Breast epithelium (tissue), 4 donors: Measurements from ENCODE around the gene SLC11A1. TPM values are rescaled to one million over a fixed set of nuclear protein-coding genes. Genes with fewer than 3 reads are reported as not detected.
A peak's percentile ranks its signal among the peaks of the same experiment; 100 is the strongest.

Experiments
- DNase-seq, 2 donors: peaks; one replicate each; pipeline ENCODE4 v3.0.0-alpha.2; 2019; ENCODE audit warnings: low spot score in 2 of 2
- H3K27ac ChIP-seq, 2 donors: fragments of 200-600 bp; sonication (generic) in 1 of 2; one replicate each; pipeline ENCODE4 v1.5.1; 2016 to 2019; ENCODE audit warnings: mild to moderate bottlenecking in 1 of 2
- H3K27me3 ChIP-seq, 2 donors: fragments of 200-600 bp; sonication (generic) in 1 of 2; one replicate each; pipeline versions ENCODE4 v1.5.1 to v1.6.0; 2017 to 2019; ENCODE audit warnings: control low read depth in 1 of 2, mild to moderate bottlenecking in 1 of 2
- H3K36me3 ChIP-seq: fragments of 200-600 bp; one replicate; pipeline ENCODE4 v1.5.1; 2019
- H3K4me1 ChIP-seq, 2 donors: fragments of 200-600 bp; sonication (generic); one replicate each; pipeline ENCODE4 v1.5.1; 2016 to 2019; ENCODE audit warnings: control low read depth in 1 of 2
- H3K4me3 ChIP-seq, 3 donors: fragments of 200-600 bp; sonication (generic); 1 replicate in 2 of 3; 2 replicates in 1 of 3; pipeline ENCODE4 v1.5.1; 2016 to 2019; ENCODE audit warnings: mild to moderate bottlenecking in 3 of 3, moderate library complexity in 2 of 3
- H3K9me3 ChIP-seq, 2 donors: fragments of 200-600 bp; sonication (generic) in 1 of 2; one replicate each; pipeline ENCODE4 v1.5.1; 2016 to 2019; ENCODE audit warnings: control low read depth in 1 of 2
- POLR2A ChIP-seq: fragments of 450-650 bp; IDR thresholded peaks from one replicate; pipeline ENCODE4 v1.6.1; 2016; ENCODE audit warnings: antibody characterized with exemption, mild to moderate bottlenecking, moderate library complexity
- POLR2AphosphoS5 ChIP-seq, 3 donors: sonication (generic); formaldehyde crosslinking; IDR thresholded peaks; one replicate each; pipeline ENCODE4 v1.6.1; 2017; ENCODE audit warnings: antibody characterized with exemption in 3 of 3
- intact Hi-C: fragments of 100-400 bp; cut with DNase I; formaldehyde crosslinking; loops from one replicate; pipeline ENCODE4 v1.15.1; 2023; ENCODE audit warnings: low total_unique reads
- total RNA-seq, 3 donors: library from RNA; depleted of rRNA; stranded (reverse); fragments of >200 nt; gene quantifications; one replicate each; pipeline ENCODE4 v1.1.0, GENCODE V29; 2016
- TF ChIP-seq, protein P1 (sequence below), 3 donors: fragments of 450-650 bp; IDR thresholded peaks; one replicate each; pipeline ENCODE4 v1.5.1; 2016 to 2017; ENCODE audit warnings: antibody characterized with exemption in 3 of 3, mild to moderate bottlenecking in 3 of 3, moderate library complexity in 3 of 3

Gene SLC11A1
- total RNA-seq, 3 donors from 2014 or later = 14.4 to 53.4 (median 17.9) TPM

GRCh38 chr2:218402491-218402901, 20.4 kb downstream of the SLC11A1 start:
- intact Hi-C loops = loop anchor here (2.0 to 5.0 kb wide), 2 partner anchors 134 to 860 kb away; no protein-coding TSS in a partner anchor
- Histone ChIP-seq H3K9me3 (no peaks in the 10 kb centered on the region), H3K27me3 (no peaks in the 10 kb centered on the region), H3K4me1 (peaks cover 17 to 18% of the 10 kb centered on the region in 2 donors), H3K4me3 (peak overlapping the region in 2 of 3 donors; percentile 97 to 100), H3K27ac (peak overlapping the region; percentile 25 to 99), H3K36me3 (no peaks in the 10 kb centered on the region)
- no peak for TF ChIP-seq POLR2A
- TF ChIP-seq, protein P1, sequence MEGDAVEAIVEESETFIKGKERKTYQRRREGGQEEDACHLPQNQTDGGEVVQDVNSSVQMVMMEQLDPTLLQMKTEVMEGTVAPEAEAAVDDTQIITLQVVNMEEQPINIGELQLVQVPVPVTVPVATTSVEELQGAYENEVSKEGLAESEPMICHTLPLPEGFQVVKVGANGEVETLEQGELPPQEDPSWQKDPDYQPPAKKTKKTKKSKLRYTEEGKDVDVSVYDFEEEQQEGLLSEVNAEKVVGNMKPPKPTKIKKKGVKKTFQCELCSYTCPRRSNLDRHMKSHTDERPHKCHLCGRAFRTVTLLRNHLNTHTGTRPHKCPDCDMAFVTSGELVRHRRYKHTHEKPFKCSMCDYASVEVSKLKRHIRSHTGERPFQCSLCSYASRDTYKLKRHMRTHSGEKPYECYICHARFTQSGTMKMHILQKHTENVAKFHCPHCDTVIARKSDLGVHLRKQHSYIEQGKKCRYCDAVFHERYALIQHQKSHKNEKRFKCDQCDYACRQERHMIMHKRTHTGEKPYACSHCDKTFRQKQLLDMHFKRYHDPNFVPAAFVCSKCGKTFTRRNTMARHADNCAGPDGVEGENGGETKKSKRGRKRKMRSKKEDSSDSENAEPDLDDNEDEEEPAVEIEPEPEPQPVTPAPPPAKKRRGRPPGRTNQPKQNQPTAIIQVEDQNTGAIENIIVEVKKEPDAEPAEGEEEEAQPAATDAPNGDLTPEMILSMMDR (IDR thresholded peaks at IDR 0.05) = no peak
- TF ChIP-seq POLR2AphosphoS5 (IDR thresholded peaks at IDR 0.05) = no peak
- no peak for DNase-seq

GRCh38 chr2:218402911-218403411, 20.9 kb downstream of the SLC11A1 start:
- intact Hi-C loops = loop anchor here (2.0 to 5.0 kb wide), 2 partner anchors 134 to 859 kb away; no protein-coding TSS in a partner anchor
- H3K4me3 ChIP-seq = no peak overlapping the region

GRCh38 chr2:218403810-218404209, 21.7 kb downstream of the SLC11A1 start:
- no peak overlapping the region for H3K27ac ChIP-seq
- TF ChIP-seq, protein P1 (IDR thresholded peaks at IDR 0.05) = no peak
- TF ChIP-seq POLR2A (no peak), POLR2AphosphoS5 (IDR thresholded peaks at IDR 0.05) (no peak)
- H3K4me1 ChIP-seq = peaks cover 17 to 18% of the 10 kb centered on the region in 2 donors
- intact Hi-C loops = loop anchor here (2.0 to 5.0 kb wide), 2 partner anchors 135 to 858 kb away; no protein-coding TSS in a partner anchor
- no peak overlapping the region for H3K4me3 ChIP-seq
- no peak for DNase-seq
- H3K9me3 ChIP-seq = no peaks in the 10 kb centered on the region
- H3K27me3 ChIP-seq = no peaks in the 10 kb centered on the region
- no peaks in the 10 kb centered on the region for H3K36me3 ChIP-seq

More at GRCh38 chr2:218402911-218403411, 20.9 kb downstream of the SLC11A1 start:
- Histone ChIP-seq H3K4me1 (peaks cover 17 to 18% of the 10 kb centered on the region in 2 donors), H3K36me3 (no peaks in the 10 kb centered on the region), H3K27me3 (no peaks in the 10 kb centered on the region), H3K27ac (peak overlapping the region; percentile 25 to 99), H3K9me3 (no peaks in the 10 kb centered on the region)
- DNase-seq = no peak
- TF ChIP-seq, protein P1 (IDR thresholded peaks at IDR 0.05) = no peak
- no peak for TF ChIP-seq POLR2AphosphoS5 (IDR thresholded peaks at IDR 0.05)
- TF ChIP-seq POLR2A = no peak

DNA sequence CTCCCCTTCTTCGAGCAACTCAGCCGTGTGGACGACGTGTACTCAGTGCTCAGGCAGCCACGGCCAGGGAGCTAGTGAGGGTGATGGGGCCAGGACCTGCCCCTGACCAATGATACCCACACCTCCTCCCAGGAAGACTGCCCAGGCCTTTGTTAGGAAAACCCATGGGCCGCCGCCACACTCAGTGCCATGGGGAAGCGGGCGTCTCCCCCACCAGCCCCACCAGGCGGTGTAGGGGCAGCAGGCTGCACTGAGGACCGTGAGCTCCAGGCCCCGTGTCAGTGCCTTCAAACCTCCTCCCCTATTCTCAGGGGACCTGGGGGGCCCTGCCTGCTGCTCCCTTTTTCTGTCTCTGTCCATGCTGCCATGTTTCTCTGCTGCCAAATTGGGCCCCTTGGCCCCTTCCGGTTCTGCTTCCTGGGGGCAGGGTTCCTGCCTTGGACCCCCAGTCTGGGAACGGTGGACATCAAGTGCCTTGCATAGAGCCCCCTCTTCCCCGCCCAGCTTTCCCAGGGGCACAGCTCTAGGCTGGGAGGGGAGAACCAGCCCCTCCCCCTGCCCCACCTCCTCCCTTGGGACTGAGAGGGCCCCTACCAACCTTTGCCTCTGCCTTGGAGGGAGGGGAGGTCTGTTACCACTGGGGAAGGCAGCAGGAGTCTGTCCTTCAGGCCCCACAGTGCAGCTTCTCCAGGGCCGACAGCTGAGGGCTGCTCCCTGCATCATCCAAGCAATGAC, 22.4 kb downstream of the SLC11A1 start:
- Histone ChIP-seq H3K4me1 (peaks cover 17 to 18% of the 10 kb centered on the region in 2 donors), H3K9me3 (no peaks in the 10 kb centered on the region), H3K36me3 (no peaks in the 10 kb centered on the region), H3K27me3 (no peaks in the 10 kb centered on the region), H3K4me3 (no peak overlapping the region), H3K27ac (peak overlapping the region in 1 of 2 donors; percentile 91)
- DNase-seq = no peak
- intact Hi-C loops = loop anchor here (5.0 kb wide), 1 partner anchor 858 kb away; no protein-coding TSS in a partner anchor
- TF ChIP-seq POLR2AphosphoS5 (IDR thresholded peaks at IDR 0.05) = no peak
- TF ChIP-seq, protein P1 (IDR thresholded peaks at IDR 0.05) = no peak
- TF ChIP-seq POLR2A = no peak
